Measurements from ENCODE around the gene STARD5. TPM values are rescaled to one million over a fixed set of nuclear protein-coding genes. Genes with fewer than 3 reads are reported as not detected.

The STARD5 gene
- total RNA-seq, 3 donors from 2014 or later (not counting 1 experiment from before 2014, with no cell fraction given): 4.7 to 6.6 (median 6.3) TPM

DNA sequence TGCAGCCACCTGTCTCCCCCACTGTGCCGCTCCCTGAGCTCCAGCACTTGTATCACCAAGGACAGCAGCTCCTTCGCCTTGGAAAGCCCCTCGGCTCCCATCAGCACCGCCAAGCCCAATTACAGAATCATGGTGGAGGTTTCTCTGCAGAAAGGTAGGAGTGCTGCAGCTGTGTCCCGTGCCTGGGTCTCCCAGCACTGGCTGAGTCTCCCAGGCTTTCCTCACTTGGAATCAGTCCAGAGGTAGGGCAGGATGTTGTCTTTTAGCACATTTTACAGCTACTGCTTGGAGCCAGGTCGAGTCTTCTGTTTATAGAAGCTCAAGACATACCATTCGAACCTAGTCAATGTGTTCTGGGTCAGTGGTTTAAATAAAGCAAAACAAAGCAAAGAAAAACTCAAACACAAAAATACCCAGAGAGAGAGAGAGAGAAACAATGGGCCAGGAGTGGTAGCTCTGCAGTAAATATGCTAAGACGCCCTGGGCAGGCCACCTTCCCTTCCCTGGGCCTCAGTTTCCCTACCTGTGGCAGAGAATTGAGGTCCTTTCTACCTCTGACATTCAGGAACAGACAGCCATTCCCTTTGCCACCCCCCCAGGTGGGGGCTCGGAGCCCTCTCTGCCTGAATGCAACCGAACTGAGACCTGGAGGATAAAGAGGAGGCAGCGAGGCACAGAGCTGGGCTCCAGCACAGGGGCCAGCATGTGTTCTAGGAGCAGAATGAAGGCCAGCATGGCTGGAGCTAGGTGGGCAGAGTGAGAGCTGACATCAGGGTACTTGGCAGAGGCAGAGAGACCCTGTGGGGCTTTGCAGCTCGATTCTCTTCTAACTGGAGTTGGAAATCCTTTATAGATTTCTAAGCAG is 44.1 kb downstream of the STARD5 start:
- ATAC-seq: no peak
- no peaks in the 10 kb centered on the region for H3K27me3 ChIP-seq (ENCODE audit: control insufficient read depth, insufficient read depth, low read length)
- Mint-ChIP-seq H3K9me3 (peaks cover 4 to 5% of the 10 kb centered on the region in 2 donors), H3K36me3 (peaks cover 9% of the 10 kb centered on the region), H3K4me1 (peaks cover 6 to 11% of the 10 kb centered on the region in 2 donors), H3K4me3 (no peak overlapping the region), H3K27ac (no peak overlapping the region), H3K27me3 (ENCODE audit: low read depth in 2 of 2) (no peaks in the 10 kb centered on the region)
- TF ChIP-seq, protein P1, sequence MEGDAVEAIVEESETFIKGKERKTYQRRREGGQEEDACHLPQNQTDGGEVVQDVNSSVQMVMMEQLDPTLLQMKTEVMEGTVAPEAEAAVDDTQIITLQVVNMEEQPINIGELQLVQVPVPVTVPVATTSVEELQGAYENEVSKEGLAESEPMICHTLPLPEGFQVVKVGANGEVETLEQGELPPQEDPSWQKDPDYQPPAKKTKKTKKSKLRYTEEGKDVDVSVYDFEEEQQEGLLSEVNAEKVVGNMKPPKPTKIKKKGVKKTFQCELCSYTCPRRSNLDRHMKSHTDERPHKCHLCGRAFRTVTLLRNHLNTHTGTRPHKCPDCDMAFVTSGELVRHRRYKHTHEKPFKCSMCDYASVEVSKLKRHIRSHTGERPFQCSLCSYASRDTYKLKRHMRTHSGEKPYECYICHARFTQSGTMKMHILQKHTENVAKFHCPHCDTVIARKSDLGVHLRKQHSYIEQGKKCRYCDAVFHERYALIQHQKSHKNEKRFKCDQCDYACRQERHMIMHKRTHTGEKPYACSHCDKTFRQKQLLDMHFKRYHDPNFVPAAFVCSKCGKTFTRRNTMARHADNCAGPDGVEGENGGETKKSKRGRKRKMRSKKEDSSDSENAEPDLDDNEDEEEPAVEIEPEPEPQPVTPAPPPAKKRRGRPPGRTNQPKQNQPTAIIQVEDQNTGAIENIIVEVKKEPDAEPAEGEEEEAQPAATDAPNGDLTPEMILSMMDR (IDR thresholded peaks at IDR 0.05): no peak
- WGBS (ENCODE audit: insufficient coverage): 94% methylated on average over 10 of the region's 12 CpGs
- H3K36me3 ChIP-seq (ENCODE audit: control insufficient read depth, insufficient read depth, low read length): no peaks in the 10 kb centered on the region
- DNase-seq: no peak
- intact Hi-C loops (cut with micrococcal nuclease): no loop called here
- H3K9me3 ChIP-seq (ENCODE audit: control insufficient read depth, insufficient read depth, low read length): peaks cover 3% of the 10 kb centered on the region
- no peak overlapping the region for H3K27ac ChIP-seq (ENCODE audit: low read length)
- no peak overlapping the region for H3K4me3 ChIP-seq (ENCODE audit: low read length)
- no peaks in the 10 kb centered on the region for H3K4me1 ChIP-seq (ENCODE audit: control insufficient read depth, insufficient read depth, low read length)

DNA sequence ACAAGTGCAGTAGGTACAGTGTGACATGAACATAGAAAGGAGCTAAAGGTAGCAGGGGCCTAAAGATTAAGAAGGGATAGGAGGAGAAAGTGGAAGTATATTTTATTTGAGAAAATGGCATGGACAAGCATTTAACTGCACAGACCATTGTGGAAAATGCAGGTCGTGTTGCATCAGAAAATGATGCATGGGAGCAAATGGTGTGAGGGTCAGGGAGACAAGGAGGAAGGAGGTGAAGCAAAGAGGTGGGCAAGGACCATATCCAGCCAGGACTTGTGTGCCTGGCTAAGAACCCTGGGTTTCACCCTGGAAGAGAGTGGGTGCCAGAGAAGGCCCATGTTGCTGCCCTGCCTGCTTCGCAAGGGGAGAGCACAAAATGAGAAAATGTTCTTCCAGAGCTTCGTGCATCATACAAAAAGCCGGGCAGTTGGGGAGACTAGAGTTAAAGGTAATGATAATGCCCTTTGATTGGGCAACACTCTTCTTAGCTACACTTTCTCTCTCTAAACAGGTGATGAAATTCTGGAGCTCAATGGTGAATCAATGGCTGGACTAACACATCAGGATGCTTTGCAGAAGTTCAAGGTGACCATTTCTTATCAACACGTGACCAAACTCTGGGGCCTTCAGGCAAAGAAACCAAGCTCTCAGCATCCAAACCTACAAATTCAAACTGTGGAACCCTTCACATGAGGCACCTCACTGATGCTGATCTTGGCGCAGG is 45.5 kb downstream of the STARD5 start:
- Mint-ChIP-seq H3K4me1 (peaks cover 9 to 12% of the 10 kb centered on the region in 2 donors), H3K27me3 (ENCODE audit: low read depth in 2 of 2) (no peaks in the 10 kb centered on the region), H3K27ac (no peak overlapping the region), H3K9me3 (peaks cover 4 to 5% of the 10 kb centered on the region in 2 donors), H3K4me3 (no peak overlapping the region), H3K36me3 (peaks cover 9% of the 10 kb centered on the region)
- Histone ChIP-seq H3K27me3 (ENCODE audit: control insufficient read depth, insufficient read depth, low read length) (no peaks in the 10 kb centered on the region), H3K27ac (ENCODE audit: low read length) (no peak overlapping the region), H3K4me3 (ENCODE audit: low read length) (no peak overlapping the region), H3K36me3 (ENCODE audit: control insufficient read depth, insufficient read depth, low read length) (no peaks in the 10 kb centered on the region), H3K4me1 (ENCODE audit: control insufficient read depth, insufficient read depth, low read length) (no peaks in the 10 kb centered on the region), H3K9me3 (ENCODE audit: control insufficient read depth, insufficient read depth, low read length) (peaks cover 3% of the 10 kb centered on the region)
- TF ChIP-seq, protein P1 (IDR thresholded peaks at IDR 0.05): no peak
- intact Hi-C loops (cut with micrococcal nuclease): no loop called here
- DNase-seq (no peak), ATAC-seq (no peak)
- 94% methylated on average over 4 of the region's 6 CpGs for WGBS (ENCODE audit: insufficient coverage)

DNA sequence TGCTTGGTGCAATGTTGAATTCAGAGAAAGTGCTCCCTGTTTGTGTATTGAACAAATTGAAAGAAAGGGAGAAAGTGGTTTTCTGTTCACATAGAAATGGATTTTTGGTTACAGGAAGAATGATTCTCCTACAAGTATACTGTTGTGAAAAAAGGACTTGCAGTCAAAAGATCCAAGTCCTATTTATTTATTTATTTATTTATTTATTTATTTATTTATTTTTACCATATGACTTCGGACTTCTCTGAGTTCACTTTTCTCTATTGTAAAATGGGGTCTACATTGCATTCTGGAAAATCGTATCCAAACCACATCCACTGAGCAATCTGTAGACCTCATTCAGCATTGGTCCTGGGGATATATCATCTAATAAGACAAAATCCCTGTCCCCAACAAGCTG is 46.1 kb downstream of the STARD5 start:
- no peaks in the 10 kb centered on the region for H3K4me1 ChIP-seq (ENCODE audit: control insufficient read depth, insufficient read depth, low read length)
- H3K36me3 ChIP-seq (ENCODE audit: control insufficient read depth, insufficient read depth, low read length): no peaks in the 10 kb centered on the region
- Mint-ChIP-seq H3K4me3 (no peak overlapping the region), H3K36me3 (peaks cover 9% of the 10 kb centered on the region), H3K27me3 (ENCODE audit: low read depth in 2 of 2) (no peaks in the 10 kb centered on the region), H3K9me3 (peaks cover 4 to 5% of the 10 kb centered on the region in 2 donors), H3K27ac (no peak overlapping the region), H3K4me1 (peaks cover 9 to 12% of the 10 kb centered on the region in 2 donors)
- DNase-seq (no peak), ATAC-seq (no peak)
- 100% methylated on average over 1 of the region's 2 CpGs for WGBS (ENCODE audit: insufficient coverage)
- H3K9me3 ChIP-seq (ENCODE audit: control insufficient read depth, insufficient read depth, low read length): peaks cover 3% of the 10 kb centered on the region
- intact Hi-C loops (cut with micrococcal nuclease): no loop called here
- no peak overlapping the region for H3K4me3 ChIP-seq (ENCODE audit: low read length)
- H3K27me3 ChIP-seq (ENCODE audit: control insufficient read depth, insufficient read depth, low read length): no peaks in the 10 kb centered on the region
- no peak overlapping the region for H3K27ac ChIP-seq (ENCODE audit: low read length)
- TF ChIP-seq, protein P1 (IDR thresholded peaks at IDR 0.05): no peak

All from natural killer cell (primary cell).